ENCODE measurements around the gene SLC49A4. TPM values are rescaled to one million over a fixed set of nuclear protein-coding genes. Genes with fewer than 3 reads are reported as not detected.

Gene SLC49A4
- total and polyA plus RNA-seq, 2 of the 13 experiments (the other 11 are each of a cell fraction or from before 2014, with no cell fraction given): 6.5 to 16.3 TPM

GRCh38 chr3:122890720-122891220, 95.9 kb downstream of the SLC49A4 start (continued):
- no peak for TF ChIP-seq RFX5 (IDR thresholded peaks at IDR 0.05; ENCODE audit: low read depth, low read length)

- no peaks in the 10 kb centered on the region for H4K20me1 ChIP-seq (ENCODE audit: insufficient read depth, low read length)
- peaks cover 0 to 3% of the 10 kb centered on the region in 2 experiments; a peak in 1 of 5 replicates for H3K27me3 ChIP-seq (ENCODE audit: control insufficient read depth in 1 of 2, insufficient read depth in 2 of 2, low read length in 2 of 2)
- BruUV-seq (replicated peaks): no TSS peak
- intact Hi-C loops (cut with micrococcal nuclease; ENCODE audit: unreplicated experiment): no loop called here
- H3K79me2 ChIP-seq (ENCODE audit: insufficient read depth, low read length): no peaks in the 10 kb centered on the region
- FAIRE-seq: no peak
- peak; percentile 55; the same call in 1 of the 2 replicates for TF ChIP-seq ZBTB33 (CRISPR knock-in tag; IDR thresholded peaks at IDR 0.05)
- no peak for TF ChIP-seq RFX5 (IDR thresholded peaks at IDR 0.05; ENCODE audit: low read depth, low read length)
- TF ChIP-seq PAXIP1 (CRISPR knock-in tag; conservative IDR thresholded peaks at IDR 0.05): no peak
- TF ChIP-seq ZNF691 (CRISPR knock-in tag; IDR thresholded peaks at IDR 0.05; ENCODE audit: borderline replicate concordance, low read depth): no peak
- DNase-seq (ENCODE audit: low spot score): no peak
- no peaks in the 10 kb centered on the region for H3K9me3 ChIP-seq (ENCODE audit: low read length)
- in situ Hi-C loops (cut with HindIII; ENCODE audit: extremely low pct_ligation_motif_present, low pct_unique_long_range_greater_than_20kb): no loop called here
- no peak overlapping the region for H3K9ac ChIP-seq (ENCODE audit: insufficient read depth, low read depth, low read length)
- H3K4me1 ChIP-seq (ENCODE audit: insufficient read depth, low read length): peaks cover 39% of the 10 kb centered on the region
- H3K4me2 ChIP-seq (ENCODE audit: low read depth, low read length): no peak overlapping the region
- ChIA-PET CTCF (ENCODE audit: low intra/inter-chr PET ratio, low total read pairs) (no interaction called here), POLR2A (no interaction called here)
- no peaks in the 10 kb centered on the region for H3K36me3 ChIP-seq (replicated peaks in 1 of 2; ENCODE audit: control insufficient read depth in 1 of 2, insufficient read depth in 2 of 2, low read length in 2 of 2)
- WGBS (ENCODE audit: low lambda C conversion rate): 94% methylated on average over 21 of the region's 21 CpGs
- H2AFZ ChIP-seq (ENCODE audit: low read length): no peak overlapping the region
- no peak overlapping the region for H3K4me3 ChIP-seq (replicated peaks in 1 of 3; ENCODE audit: insufficient read depth in 1 of 3, low read depth in 2 of 3, low read length in 3 of 3)
- no peak overlapping the region for H3K27ac ChIP-seq (ENCODE audit: extremely low read length, insufficient read depth, low read length)
- no peak for ATAC-seq
Measured at GRCh38 chr3:122892118-122892960, 97.5 kb downstream of the SLC49A4 start.

Measured in HepG2 (cell line).